Right cardiac atrium (tissue), 5 donors: ENCODE measurements around the gene CNTRL. TPM values are rescaled to one million over a fixed set of nuclear protein-coding genes. Genes with fewer than 3 reads are reported as not detected.

Source experiments
- ATAC-seq, 2 donors: fragments of 200-7000 bp; cut with Tn5 transposase; one replicate each; pipeline versions ENCODE4 v1.8.0 to v1.9.1; 2020; ENCODE audit warnings: moderate library complexity in 2 of 2, mild to moderate bottlenecking in 1 of 2
- DNase-seq, 3 donors: peaks; one replicate each; pipeline ENCODE4 v3.0.0-alpha.2; 2020
- H3K27ac ChIP-seq: one replicate; pipeline ENCODE4 v1.5.1; 2013; ENCODE audit warnings: mild to moderate bottlenecking, low read length, control low read depth, moderate library complexity
- H3K27me3 ChIP-seq: one replicate; pipeline ENCODE4 v1.6.1; 2013; ENCODE audit not compliant: control insufficient read depth, insufficient read depth
- H3K4me1 ChIP-seq: one replicate; pipeline ENCODE4 v1.6.1; 2013; ENCODE audit warnings: low read length; ENCODE audit not compliant: control insufficient read depth, insufficient read depth
- H3K4me3 ChIP-seq: one replicate; pipeline ENCODE4 v1.5.1; 2013; ENCODE audit warnings: low read length, control low read depth
- H3K9me3 ChIP-seq: one replicate; pipeline ENCODE4 v1.6.1; 2013; ENCODE audit warnings: low read length; ENCODE audit not compliant: control insufficient read depth
- WGBS: extraction: QIAGEN DNeasy Blood & Tissue Kit; methylation state at CpG from one replicate; pipeline ENCODE4 v1.1.7; 2013; 5-methylcytosine and 5-hydroxymethylcytosine counted together
- intact Hi-C, 4 donors: fragments of 100-400 bp; cut with DNase I; formaldehyde crosslinking; loops; one replicate each; pipeline versions ENCODE4 v1.11.0 to v1.14.0; 2022 to 2023
- polyA plus RNA-seq: library from polyadenylated mRNA; stranded (reverse); fragments of 200-250 nt; gene quantifications from one replicate; pipeline ENCODE4 v1.2.3, GENCODE V29; 2013
- total RNA-seq, 4 donors: library from RNA; stranded (reverse); fragmentation: NEBNext Ultra II Directional; extraction: Animal tissue kit (Norgen Biotek cat#: 25700); gene quantifications; one replicate each; pipeline ENCODE4 v1.2.1, GENCODE V29; 2021
- donor health status: healthy with polysubstance abuse.
- donor health status: DM: no; HTN: yes; CAD: no.
- donor health status: DM: no; HTN: no; CAD: no.
- donor health status: DM: no; HTN: yes; CAD: no; lungs with severe emphysema.
- donor health status: DM: yes; HTN: yes; CAD: no.

The CNTRL gene
- total and polyA plus RNA-seq, 5 donors = 3.4 to 6.4 (median 5.4) TPM

DNA sequence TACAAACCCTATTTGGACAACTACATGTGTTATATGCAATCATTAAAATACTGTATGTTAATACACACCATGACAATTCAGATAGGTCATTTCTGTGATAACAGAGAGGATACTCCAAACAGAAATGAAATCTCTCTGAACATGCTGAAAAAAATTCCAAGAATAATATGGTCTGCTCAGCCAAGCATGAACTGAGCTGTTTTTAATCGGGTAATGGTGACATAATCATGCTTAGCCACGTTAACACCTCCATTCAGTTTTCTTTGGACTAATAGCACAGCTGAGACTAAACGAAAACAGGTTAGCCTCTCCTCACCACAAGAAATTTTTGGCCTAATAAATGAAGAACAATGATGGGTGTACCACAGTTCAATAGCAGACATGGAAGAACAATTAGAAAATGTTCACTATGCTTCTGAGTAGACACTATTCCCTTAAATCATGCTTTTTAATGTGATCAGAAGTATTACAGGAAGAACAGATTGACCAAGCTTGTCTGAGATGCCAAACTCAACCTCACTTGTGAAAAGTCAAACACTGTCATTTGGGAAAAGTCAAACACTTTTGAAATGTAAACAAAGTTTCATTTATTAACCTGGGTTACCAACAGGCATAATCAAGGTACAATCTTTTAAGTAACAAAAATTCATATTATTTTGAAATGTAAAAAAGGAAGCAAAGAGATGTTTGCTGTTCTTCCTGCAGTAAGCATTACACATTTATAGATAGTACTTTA is 107.5 kb downstream of the CNTRL start:
- intact Hi-C loops = no loop called here
- Histone ChIP-seq H3K4me1 (no peaks in the 10 kb centered on the region), H3K9me3 (no peaks in the 10 kb centered on the region), H3K4me3 (no peak overlapping the region), H3K27ac (no peak overlapping the region), H3K27me3 (no peaks in the 10 kb centered on the region)
- 61% methylated on average over 3 of the region's 3 CpGs for WGBS
- no peak for DNase-seq
- no peak for ATAC-seq

GRCh38 chr9:121182989-121183388 is 108.2 kb downstream of the CNTRL start:
- intact Hi-C loops = no loop called here
- no peak overlapping the region for H3K27ac ChIP-seq
- ATAC-seq = no peak
- H3K9me3 ChIP-seq = no peaks in the 10 kb centered on the region
- H3K4me3 ChIP-seq = no peak overlapping the region
- no peak for DNase-seq
- H3K27me3 ChIP-seq = no peaks in the 10 kb centered on the region
- H3K4me1 ChIP-seq = no peaks in the 10 kb centered on the region

DNA sequence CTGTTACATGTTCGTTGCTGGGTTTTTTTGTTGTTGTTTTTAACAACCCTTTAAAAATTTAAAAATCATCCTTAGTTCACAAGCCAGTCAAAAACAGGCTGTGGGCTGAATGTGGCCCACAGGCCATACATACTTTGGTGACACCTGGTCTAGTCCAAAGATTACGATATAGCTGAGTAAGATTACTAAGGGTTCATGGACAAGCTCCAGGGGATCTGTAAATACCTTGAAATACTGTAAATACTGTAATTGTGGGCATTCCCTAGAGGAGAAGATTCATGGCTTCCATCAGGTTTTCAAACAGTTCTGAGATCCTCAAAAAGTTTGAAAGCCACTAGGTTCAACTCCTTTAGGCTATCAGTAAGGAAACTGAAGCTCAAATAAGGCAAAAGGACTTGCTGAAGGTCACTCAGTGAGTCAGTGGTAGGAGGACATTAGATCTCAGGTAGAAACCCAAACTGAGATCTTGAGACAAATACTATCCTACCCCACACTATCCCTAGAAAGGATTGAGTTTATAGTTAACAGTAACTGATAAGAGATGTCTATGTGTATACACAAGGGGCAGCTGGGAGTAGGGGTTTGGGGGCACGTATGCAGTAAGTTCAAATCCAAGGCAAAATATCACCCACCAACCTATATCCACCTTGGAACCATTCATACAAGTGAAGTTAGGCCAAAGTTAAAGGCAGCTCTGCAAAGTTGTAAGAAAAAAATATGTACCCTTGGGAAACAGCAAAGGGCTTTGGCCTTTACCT is 109.1 kb downstream of the CNTRL start:
- no peaks in the 10 kb centered on the region for H3K9me3 ChIP-seq
- WGBS = 86% methylated on average over 3 of the region's 3 CpGs
- ATAC-seq (no peak), DNase-seq (no peak)
- intact Hi-C loops = no loop called here
- no peak overlapping the region for H3K27ac ChIP-seq
- H3K27me3 ChIP-seq = no peaks in the 10 kb centered on the region
- H3K4me1 ChIP-seq = no peaks in the 10 kb centered on the region
- H3K4me3 ChIP-seq = no peak overlapping the region

GRCh38 chr9:121184463-121184862 is 109.7 kb downstream of the CNTRL start:
- no peak for DNase-seq
- H3K27me3 ChIP-seq = no peaks in the 10 kb centered on the region

DNA sequence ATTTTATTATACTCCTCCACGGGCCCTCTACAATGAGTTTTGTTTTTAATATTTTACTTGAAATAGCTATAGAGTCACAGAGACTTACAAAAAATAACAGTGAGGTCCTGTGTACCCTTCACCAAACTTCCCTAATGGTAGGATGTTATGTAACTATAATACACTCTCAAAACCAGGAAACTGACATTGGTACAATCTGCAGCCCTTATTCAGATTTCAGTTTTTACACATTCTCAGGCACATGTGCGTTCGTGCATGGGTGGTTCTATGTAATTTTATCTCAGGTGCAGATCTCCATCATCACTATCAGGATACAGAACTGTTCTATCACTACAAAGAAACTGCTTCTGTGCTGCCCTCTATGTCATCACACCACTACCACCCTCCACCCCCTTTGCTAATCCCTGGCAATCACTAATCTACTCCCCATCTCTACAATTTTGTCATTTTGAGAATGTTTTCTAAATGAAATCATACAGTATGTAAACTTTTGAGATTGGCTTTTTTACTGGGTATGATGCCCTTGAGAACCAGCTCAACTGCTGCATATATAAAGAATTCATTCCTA is 110.5 kb downstream of the CNTRL start:
- Histone ChIP-seq H3K4me3 (no peak overlapping the region), H3K27me3 (no peaks in the 10 kb centered on the region), H3K9me3 (no peaks in the 10 kb centered on the region), H3K4me1 (no peaks in the 10 kb centered on the region), H3K27ac (no peak overlapping the region)
- WGBS = 67% methylated on average over 3 of the region's 3 CpGs
- ATAC-seq (no peak), DNase-seq (no peak)
- intact Hi-C loops = no loop called here

More at GRCh38 chr9:121184463-121184862, 109.7 kb downstream of the CNTRL start:
- H3K4me3 ChIP-seq = no peak overlapping the region
- H3K9me3 ChIP-seq = no peaks in the 10 kb centered on the region
- ATAC-seq = no peak
- H3K4me1 ChIP-seq = no peaks in the 10 kb centered on the region
- intact Hi-C loops = no loop called here
- no peak overlapping the region for H3K27ac ChIP-seq

GRCh38 chr9:121185774-121186403 is 111.1 kb downstream of the CNTRL start:
- H3K27me3 ChIP-seq = no peaks in the 10 kb centered on the region

DNA sequence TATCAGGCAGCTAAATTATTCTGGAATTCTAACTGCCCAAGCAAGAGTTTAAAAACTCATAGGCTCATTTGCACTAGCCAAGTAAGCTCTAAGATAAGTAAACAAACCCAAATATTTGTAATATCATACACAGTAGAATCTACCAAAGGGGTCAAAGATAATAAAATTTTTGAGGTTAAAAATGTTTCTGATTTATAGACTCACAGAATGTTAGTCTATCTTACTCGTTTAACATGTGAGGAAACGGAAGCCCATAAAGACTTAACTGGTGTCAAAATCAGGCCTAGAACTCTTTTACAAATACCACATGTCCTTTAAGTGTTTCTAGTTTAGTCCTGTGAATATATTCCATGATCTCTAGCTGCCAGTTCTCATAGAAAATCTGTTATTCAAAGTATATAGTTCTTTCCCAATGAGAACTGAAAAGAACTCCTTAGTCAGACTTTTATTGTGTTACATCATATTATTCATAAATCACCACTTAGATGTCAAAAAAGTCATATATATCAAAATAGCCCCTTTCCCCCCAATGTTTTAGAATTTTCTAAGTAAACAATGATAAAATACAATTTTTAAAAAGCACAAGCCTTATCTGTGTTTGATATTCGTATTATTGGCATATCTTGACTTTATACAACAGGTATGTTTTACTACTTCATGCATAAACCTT is 113.0 kb downstream of the CNTRL start:
- DNase-seq (no peak), ATAC-seq (no peak)
- 58% methylated on average over 3 of the region's 3 CpGs for WGBS
- intact Hi-C loops = no loop called here
- no peaks in the 10 kb centered on the region for H3K9me3 ChIP-seq
- H3K27ac ChIP-seq = no peak overlapping the region
- H3K27me3 ChIP-seq = no peaks in the 10 kb centered on the region
- peaks cover 2% of the 10 kb centered on the region for H3K4me1 ChIP-seq
- no peak overlapping the region for H3K4me3 ChIP-seq

More at GRCh38 chr9:121185774-121186403, 111.1 kb downstream of the CNTRL start:
- ATAC-seq = peak in 1 of 2 donors; percentile 27
- no peak overlapping the region for H3K27ac ChIP-seq
- H3K9me3 ChIP-seq = no peaks in the 10 kb centered on the region
- WGBS = 85% methylated on average over 4 of the region's 4 CpGs
- H3K4me3 ChIP-seq = no peak overlapping the region
- no peak for DNase-seq
- intact Hi-C loops = no loop called here
- H3K4me1 ChIP-seq = no peaks in the 10 kb centered on the region

GRCh38 chr9:121189006-121189405 is 114.3 kb downstream of the CNTRL start:
- intact Hi-C loops = no loop called here
- H3K27ac ChIP-seq = no peak overlapping the region
- no peaks in the 10 kb centered on the region for H3K9me3 ChIP-seq
- H3K4me3 ChIP-seq = no peak overlapping the region
- ATAC-seq (no peak), DNase-seq (no peak)
- H3K4me1 ChIP-seq = peaks cover 3% of the 10 kb centered on the region
- WGBS = 89% methylated on average over 1 of the region's 1 CpG
- H3K27me3 ChIP-seq = no peaks in the 10 kb centered on the region

DNA sequence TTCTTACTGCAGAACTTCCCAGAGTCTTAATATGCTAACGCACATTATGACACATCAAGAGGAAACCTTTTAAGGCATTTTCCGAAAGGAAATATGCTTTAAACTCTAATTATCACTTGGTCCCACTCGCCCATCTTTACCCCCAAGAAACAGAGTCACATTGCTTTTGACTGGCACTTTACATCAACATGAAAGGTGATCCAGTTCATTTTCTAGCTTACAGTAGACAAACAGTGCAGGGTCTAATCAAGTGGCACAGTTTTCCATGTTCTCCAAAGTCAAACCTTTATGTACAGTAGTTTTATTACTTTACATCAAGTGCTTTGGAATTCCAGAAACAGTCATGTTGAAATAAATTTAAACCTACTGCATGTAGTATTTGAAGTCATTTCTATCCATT is 114.9 kb downstream of the CNTRL start:
- H3K27ac ChIP-seq = no peak overlapping the region
- H3K4me3 ChIP-seq = no peak overlapping the region
- DNase-seq = no peak
- H3K9me3 ChIP-seq = no peaks in the 10 kb centered on the region
- intact Hi-C loops = no loop called here
- ATAC-seq = no peak
- 88% methylated on average over 3 of the region's 3 CpGs for whole genome bisulfite sequencing
- no peaks in the 10 kb centered on the region for H3K27me3 ChIP-seq
- H3K4me1 ChIP-seq = peaks cover 4% of the 10 kb centered on the region

GRCh38 chr9:121191235-121191634 is 116.5 kb downstream of the CNTRL start:
- Histone ChIP-seq H3K4me1 (peaks cover 4% of the 10 kb centered on the region), H3K27ac (no peak overlapping the region), H3K9me3 (no peaks in the 10 kb centered on the region), H3K4me3 (no peak overlapping the region), H3K27me3 (no peaks in the 10 kb centered on the region)
- intact Hi-C loops = no loop called here
- no peak for DNase-seq
- WGBS = 74% methylated on average over 2 of the region's 2 CpGs
- no peak for ATAC-seq
